ENCODE measurements around the gene C17orf75. TPM values are rescaled to one million over a fixed set of nuclear protein-coding genes. Genes with fewer than 3 reads are reported as not detected.

Gene C17orf75
- total and polyA plus RNA-seq, 4 donors: 8.5 to 23.4 (median 15.3) TPM

DNA sequence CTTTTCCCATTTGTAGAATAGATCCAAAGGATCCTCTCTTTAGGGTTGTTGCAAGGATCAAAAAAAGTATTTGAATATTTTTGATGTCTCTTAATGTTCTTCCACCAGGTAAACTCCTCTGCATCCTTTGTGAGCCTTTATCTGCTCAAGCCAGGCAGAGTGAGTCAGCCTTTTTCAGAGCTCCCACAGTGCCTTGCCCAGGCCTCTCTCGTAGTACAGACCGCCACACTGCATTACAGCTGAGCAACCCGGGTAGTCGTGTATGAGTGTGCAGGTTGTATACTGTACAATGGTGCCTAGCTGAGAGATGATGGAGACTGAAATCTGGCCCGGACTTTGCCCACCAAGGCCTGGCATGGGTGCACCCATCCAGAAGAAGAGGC, 55.5 kb downstream of the C17orf75 start:
- no peak for ATAC-seq (ENCODE audit: insufficient read depth, low FRiP score)
- H3K27ac ChIP-seq (ENCODE audit: low read depth in 1 of 2, low read length in 1 of 2): no peak overlapping the region
- 57 to 73% methylated on average over 5 of the region's 5 CpGs for WGBS, 2 donors
- no peaks in the 10 kb centered on the region for H3K36me3 ChIP-seq (ENCODE audit: control insufficient read depth in 4 of 4, insufficient read depth in 4 of 4, low read length in 4 of 4)
- DNase-seq: no peak
- TF ChIP-seq, protein P1, sequence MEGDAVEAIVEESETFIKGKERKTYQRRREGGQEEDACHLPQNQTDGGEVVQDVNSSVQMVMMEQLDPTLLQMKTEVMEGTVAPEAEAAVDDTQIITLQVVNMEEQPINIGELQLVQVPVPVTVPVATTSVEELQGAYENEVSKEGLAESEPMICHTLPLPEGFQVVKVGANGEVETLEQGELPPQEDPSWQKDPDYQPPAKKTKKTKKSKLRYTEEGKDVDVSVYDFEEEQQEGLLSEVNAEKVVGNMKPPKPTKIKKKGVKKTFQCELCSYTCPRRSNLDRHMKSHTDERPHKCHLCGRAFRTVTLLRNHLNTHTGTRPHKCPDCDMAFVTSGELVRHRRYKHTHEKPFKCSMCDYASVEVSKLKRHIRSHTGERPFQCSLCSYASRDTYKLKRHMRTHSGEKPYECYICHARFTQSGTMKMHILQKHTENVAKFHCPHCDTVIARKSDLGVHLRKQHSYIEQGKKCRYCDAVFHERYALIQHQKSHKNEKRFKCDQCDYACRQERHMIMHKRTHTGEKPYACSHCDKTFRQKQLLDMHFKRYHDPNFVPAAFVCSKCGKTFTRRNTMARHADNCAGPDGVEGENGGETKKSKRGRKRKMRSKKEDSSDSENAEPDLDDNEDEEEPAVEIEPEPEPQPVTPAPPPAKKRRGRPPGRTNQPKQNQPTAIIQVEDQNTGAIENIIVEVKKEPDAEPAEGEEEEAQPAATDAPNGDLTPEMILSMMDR (IDR thresholded peaks at IDR 0.05; ENCODE audit: control extremely low read depth, extremely low read depth): no peak
- no peak overlapping the region for H3K9ac ChIP-seq (ENCODE audit: insufficient read depth in 1 of 2, low read length in 2 of 2)
- H3K4me3 ChIP-seq: no peak overlapping the region
- H3K9me3 ChIP-seq (ENCODE audit: control insufficient read depth in 4 of 4, insufficient read depth in 3 of 4, low read length in 3 of 4): no peaks in the 10 kb centered on the region
- H3K4me1 ChIP-seq (ENCODE audit: control insufficient read depth in 5 of 5, insufficient read depth in 5 of 5, low read length in 5 of 5): peaks cover 0 to 5% (median 0%) of the 10 kb centered on the region in 5 donors
- peaks cover 0 to 2% (median 0%) of the 10 kb centered on the region in 3 donors for H3K27me3 ChIP-seq (ENCODE audit: control insufficient read depth in 3 of 3, insufficient read depth in 3 of 3, low read length in 2 of 3)

- H3K9me3 ChIP-seq (ENCODE audit: control insufficient read depth in 4 of 4, insufficient read depth in 3 of 4, low read length in 3 of 4): no peaks in the 10 kb centered on the region
- no peak overlapping the region for H3K27ac ChIP-seq (ENCODE audit: low read depth in 1 of 2, low read length in 1 of 2)
- H3K4me1 ChIP-seq (ENCODE audit: control insufficient read depth in 5 of 5, insufficient read depth in 5 of 5, low read length in 5 of 5): peaks cover 0 to 5% (median 0%) of the 10 kb centered on the region in 5 donors
- no peak overlapping the region for H3K9ac ChIP-seq (ENCODE audit: insufficient read depth in 1 of 2, low read length in 2 of 2)
- DNase-seq (no peak), ATAC-seq (ENCODE audit: insufficient read depth, low FRiP score) (no peak)
- 61 to 70% methylated on average over 9 of the region's 9 CpGs for WGBS, 2 donors
- peaks cover 0 to 2% (median 0%) of the 10 kb centered on the region in 3 donors for H3K27me3 ChIP-seq (ENCODE audit: control insufficient read depth in 3 of 3, insufficient read depth in 3 of 3, low read length in 2 of 3)
- TF ChIP-seq, protein P1 (IDR thresholded peaks at IDR 0.05; ENCODE audit: control extremely low read depth, extremely low read depth): no peak
- H3K4me3 ChIP-seq: no peak overlapping the region
- H3K36me3 ChIP-seq (ENCODE audit: control insufficient read depth in 4 of 4, insufficient read depth in 4 of 4, low read length in 4 of 4): no peaks in the 10 kb centered on the region
Observed at GRCh38 chr17:32285746-32286517, 56.0 kb downstream of the C17orf75 start.

DNA sequence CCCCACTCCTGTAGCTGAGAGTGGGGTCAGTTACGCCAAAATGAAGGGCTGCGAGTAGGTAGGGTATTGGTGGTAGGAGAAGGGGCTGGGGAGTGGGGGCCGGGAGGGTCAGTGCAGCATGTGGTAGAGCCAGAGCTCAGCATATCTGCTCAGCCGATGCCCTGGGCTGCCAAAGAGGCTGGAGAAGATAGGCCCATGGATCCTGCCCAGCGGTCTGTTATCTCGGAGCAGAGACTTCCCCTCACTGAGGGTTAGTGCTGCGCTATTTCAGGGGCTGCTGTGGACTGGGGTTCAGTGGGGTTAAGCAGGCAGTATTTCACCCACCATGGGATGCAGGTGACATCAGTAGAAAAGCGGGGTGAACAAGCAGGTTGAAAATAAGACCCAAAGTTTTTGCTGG, 56.7 kb downstream of the C17orf75 start:
- H3K27ac ChIP-seq (ENCODE audit: low read depth in 1 of 2, low read length in 1 of 2): no peak overlapping the region

More for the DNA sequence above, 56.7 kb downstream of the C17orf75 start:
- Histone ChIP-seq H3K4me1 (ENCODE audit: control insufficient read depth in 5 of 5, insufficient read depth in 5 of 5, low read length in 5 of 5) (peaks cover 0 to 5% (median 0%) of the 10 kb centered on the region in 5 donors), H3K36me3 (ENCODE audit: control insufficient read depth in 4 of 4, insufficient read depth in 4 of 4, low read length in 4 of 4) (no peaks in the 10 kb centered on the region), H3K4me3 (no peak overlapping the region), H3K27me3 (ENCODE audit: control insufficient read depth in 3 of 3, insufficient read depth in 3 of 3, low read length in 2 of 3) (peaks cover 0 to 2% (median 0%) of the 10 kb centered on the region in 3 donors), H3K9me3 (ENCODE audit: control insufficient read depth in 4 of 4, insufficient read depth in 3 of 4, low read length in 3 of 4) (no peaks in the 10 kb centered on the region), H3K9ac (ENCODE audit: insufficient read depth in 1 of 2, low read length in 2 of 2) (no peak overlapping the region)
- 57 to 87% methylated on average over 8 of the region's 8 CpGs for WGBS, 2 donors
- TF ChIP-seq, protein P1 (IDR thresholded peaks at IDR 0.05; ENCODE audit: control extremely low read depth, extremely low read depth): no peak
- DNase-seq (no peak), ATAC-seq (ENCODE audit: insufficient read depth, low FRiP score) (no peak)

Measured in lung (tissue), 12 donors.